CD8-positive, alpha-beta memory T cell (primary cell): ENCODE measurements around the gene ENTPD2. TPM values are rescaled to one million over a fixed set of nuclear protein-coding genes. Genes with fewer than 3 reads are reported as not detected.
A peak's percentile ranks its signal among the peaks of the same experiment; 100 is the strongest.

Source experiments
- CTCF ChIA-PET: fragments of 350-600 bp; sonication (Branson Sonifier 250); formaldehyde crosslinking; loops from one replicate; lab custom pipeline; 2021; ENCODE audit warnings: antibody characterized with exemption; lab: Charles Lee
- POLR2A ChIA-PET: fragments of 350-600 bp; sonication (Branson Sonifier 250); formaldehyde crosslinking; loops from one replicate; lab custom pipeline; 2021; ENCODE audit warnings: antibody characterized with exemption; lab: Charles Lee
- DNase-seq, 5 donors: peaks; one replicate each; pipeline versions ENCODE4 v3.0.0 to v3.0.0-alpha.2; 2020 to 2022; ENCODE audit warnings: mixed read lengths in 1 of 5
- H3K27ac ChIP-seq: one replicate; pipeline ENCODE4 v1.7.0; 2013; ENCODE audit warnings: low read depth, mild to moderate bottlenecking, low read length, moderate library complexity
- H3K27me3 ChIP-seq: 2 replicates; pipeline ENCODE4 v1.7.0; 2013; ENCODE audit warnings: low read length, mild to moderate bottlenecking; ENCODE audit not compliant: insufficient read depth, poor library complexity, severe bottlenecking
- H3K36me3 ChIP-seq: 2 replicates; pipeline ENCODE4 v1.7.0; 2013; ENCODE audit warnings: mild to moderate bottlenecking, low read length, moderate library complexity; ENCODE audit not compliant: insufficient read depth
- H3K4me1 ChIP-seq: 2 replicates; pipeline ENCODE4 v1.7.0; 2013; ENCODE audit warnings: mild to moderate bottlenecking, low read length, moderate library complexity; ENCODE audit not compliant: insufficient read depth
- H3K4me3 ChIP-seq: 2 replicates; pipeline ENCODE4 v1.7.0; 2013; ENCODE audit warnings: mild to moderate bottlenecking, low read length
- H3K9me3 ChIP-seq: 2 replicates; pipeline ENCODE4 v1.7.0; 2013; ENCODE audit warnings: mild to moderate bottlenecking, low read length
- H3K27ac Mint-ChIP-seq, 8 donors: one replicate each; pipeline ENCODE4 v1.8.0; 2020 to 2021; ENCODE audit warnings: mixed read lengths in 8 of 8, mild to moderate bottlenecking in 6 of 8, inconsistent platforms in 3 of 8, moderate library complexity in 3 of 8
- H3K27me3 Mint-ChIP-seq, 2 donors: one replicate each; pipeline ENCODE4 v1.8.0; 2020 to 2021; ENCODE audit warnings: mixed read lengths in 2 of 2, mild to moderate bottlenecking in 1 of 2, moderate library complexity in 1 of 2
- H3K36me3 Mint-ChIP-seq, 3 donors: one replicate each; pipeline ENCODE4 v1.8.0; 2020 to 2021; ENCODE audit warnings: mixed read lengths in 3 of 3, inconsistent platforms in 1 of 3, mild to moderate bottlenecking in 1 of 3
- H3K4me1 Mint-ChIP-seq, 3 donors: one replicate each; pipeline ENCODE4 v1.8.0; 2020 to 2021; ENCODE audit warnings: mixed read lengths in 3 of 3, inconsistent platforms in 1 of 3, mild to moderate bottlenecking in 1 of 3
- H3K4me3 Mint-ChIP-seq, 7 donors: one replicate each; pipeline ENCODE4 v1.8.0; 2020 to 2021; ENCODE audit warnings: mixed read lengths in 7 of 7, mild to moderate bottlenecking in 6 of 7, moderate library complexity in 4 of 7, inconsistent platforms in 2 of 7
- H3K9me3 Mint-ChIP-seq, 5 donors: one replicate each; pipeline ENCODE4 v1.8.0; 2020 to 2022; ENCODE audit warnings: mixed read lengths in 5 of 5, mild to moderate bottlenecking in 3 of 5, moderate library complexity in 2 of 5, inconsistent platforms in 1 of 5
- polyA plus RNA-seq: library from polyadenylated mRNA; unstranded; fragments of 300-500 nt; fragmentation: Illumina TruSeq; gene quantifications from one replicate; pipeline ENCODE4 v1.2.3, GENCODE V29; 2021
- total RNA-seq, 2 experiments: library from RNA; stranded (reverse); gene quantifications; one replicate each; pipeline ENCODE4 v1.2.3, GENCODE V29; 2021

Gene ENTPD2
- total RNA-seq (not detected), polyA plus RNA-seq (not detected)

- peak within 1 kb of the TSS in 3 of 7 donors; percentile 12 to 51 (median 12) for H3K4me3 Mint-ChIP-seq
- POLR2A ChIA-PET: no interaction called here
- CTCF ChIA-PET: no interaction called here
- H3K9me3 Mint-ChIP-seq: no peaks in the 10 kb centered on the region
- no peaks in the 10 kb centered on the region for H3K36me3 Mint-ChIP-seq
- Histone ChIP-seq H3K9me3 (no peaks in the 10 kb centered on the region), H3K27me3 (peaks cover 39% of the 10 kb centered on the region), H3K4me3 (no peak within 1 kb of the TSS), H3K27ac (no peak within 1 kb of the TSS), H3K4me1 (peaks cover 8% of the 10 kb centered on the region), H3K36me3 (no peaks in the 10 kb centered on the region)
- H3K27me3 Mint-ChIP-seq: peaks cover 11 to 18% of the 10 kb centered on the region in 2 donors
- no peak within 1 kb of the TSS for H3K27ac Mint-ChIP-seq
- H3K4me1 Mint-ChIP-seq: no peaks in the 10 kb centered on the region
- DNase-seq: peak in 2 of 5 donors; percentile 31 to 48
Measured at GRCh38 chr9:137053944-137054931, at the start of gene ENTPD2. TSS of gene ENTPD2 (minus strand) at chr9:137054061. CDS start at chr9:137053997, 64 bp downstream.

GRCh38 chr9:137103206-137103999, 49.5 kb upstream of the ENTPD2 start:
- H3K4me1 Mint-ChIP-seq: no peaks in the 10 kb centered on the region
- H3K9me3 ChIP-seq: no peaks in the 10 kb centered on the region
- ChIA-PET CTCF (interaction anchor here (1.5 kb wide), 1 partner anchor 8 kb away, joined by 8 read pairs; no protein-coding TSS in a partner anchor), POLR2A (interaction anchor here (0.7 kb wide), 1 partner anchor 10 kb away, joined by 3 read pairs; no protein-coding TSS in a partner anchor)
- H3K27ac Mint-ChIP-seq: peak overlapping the region in 2 of 8 donors; percentile 41 to 45
- DNase-seq: no peak
- H3K4me1 ChIP-seq: no peaks in the 10 kb centered on the region
- peaks cover 0 to 17% (median 6%) of the 10 kb centered on the region in 3 donors for H3K36me3 Mint-ChIP-seq
- H3K36me3 ChIP-seq: peaks cover 53% of the 10 kb centered on the region
- H3K4me3 Mint-ChIP-seq: no peak overlapping the region
- no peaks in the 10 kb centered on the region for H3K27me3 Mint-ChIP-seq
- H3K27ac ChIP-seq: no peak overlapping the region
- H3K27me3 ChIP-seq: no peaks in the 10 kb centered on the region
- H3K9me3 Mint-ChIP-seq: no peaks in the 10 kb centered on the region
- no peak overlapping the region for H3K4me3 ChIP-seq

GRCh38 chr9:137099231-137099630, 45.4 kb upstream of the ENTPD2 start:
- Histone ChIP-seq H3K9me3 (no peaks in the 10 kb centered on the region), H3K36me3 (peaks cover 55% of the 10 kb centered on the region), H3K4me1 (peaks cover 21% of the 10 kb centered on the region), H3K27ac (no peak overlapping the region), H3K4me3 (no peak overlapping the region), H3K27me3 (no peaks in the 10 kb centered on the region)
- DNase-seq: no peak
- H3K27me3 Mint-ChIP-seq: no peaks in the 10 kb centered on the region
- H3K4me3 Mint-ChIP-seq: no peak overlapping the region
- POLR2A ChIA-PET: no interaction called here
- H3K27ac Mint-ChIP-seq: peak overlapping the region in 1 of 8 donors; percentile 60
- CTCF ChIA-PET: no interaction called here
- peaks cover 0 to 29% (median 7%) of the 10 kb centered on the region in 3 donors for H3K36me3 Mint-ChIP-seq
- peaks cover 17 to 25% (median 20%) of the 10 kb centered on the region in 3 donors for H3K4me1 Mint-ChIP-seq
- no peaks in the 10 kb centered on the region for H3K9me3 Mint-ChIP-seq

DNA sequence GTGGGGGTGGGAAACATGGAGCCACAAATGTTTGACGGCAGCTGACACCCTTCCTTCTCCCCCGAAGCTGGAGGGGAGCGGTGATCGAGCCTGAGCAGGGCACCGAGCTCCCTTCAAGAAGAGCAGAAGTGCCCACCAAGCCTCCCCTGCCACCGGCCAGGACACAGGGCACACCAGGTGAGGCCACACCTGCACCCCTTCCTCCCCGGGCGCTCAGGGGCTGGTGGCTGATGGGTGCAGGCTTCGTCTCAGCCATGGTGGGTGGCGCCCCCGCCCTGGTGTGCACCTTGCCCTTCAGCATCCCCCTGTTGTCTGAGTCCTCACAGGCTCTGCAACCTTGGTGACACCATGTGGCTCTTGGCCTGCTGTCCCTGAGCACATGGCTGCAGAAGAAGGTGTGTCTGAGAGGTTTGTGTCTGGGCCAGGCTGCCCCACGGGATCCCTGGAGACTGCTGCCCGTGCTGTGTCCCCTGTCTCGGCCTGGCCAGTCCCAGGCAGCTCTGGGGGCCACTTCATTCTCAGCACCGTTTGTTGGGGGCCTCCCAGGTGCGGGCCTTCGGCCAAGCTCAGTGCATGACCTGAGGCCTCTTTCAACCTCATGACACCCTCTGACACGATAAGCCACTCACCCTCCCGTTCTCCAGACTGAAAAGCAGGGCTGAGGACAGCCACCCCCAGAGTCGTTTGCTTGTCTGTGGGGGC, 44.1 kb upstream of the ENTPD2 start:
- DNase-seq: no peak
- peaks cover 44% of the 10 kb centered on the region for H3K36me3 ChIP-seq
- CTCF ChIA-PET: interaction anchor here (0.8 to 1.2 kb wide), 2 partner anchors 30 to 139 kb away, joined by 3 read pairs; no protein-coding TSS in a partner anchor

GRCh38 chr9:137096785-137097546, 43.1 kb upstream of the ENTPD2 start:
- Histone ChIP-seq H3K36me3 (peaks cover 36% of the 10 kb centered on the region), H3K27ac (peak overlapping the region; percentile 78), H3K4me3 (no peak overlapping the region), H3K9me3 (no peaks in the 10 kb centered on the region), H3K27me3 (no peaks in the 10 kb centered on the region), H3K4me1 (peaks cover 21% of the 10 kb centered on the region)
- H3K9me3 Mint-ChIP-seq: no peaks in the 10 kb centered on the region
- no peak for DNase-seq
- H3K27me3 Mint-ChIP-seq: no peaks in the 10 kb centered on the region
- CTCF ChIA-PET: interaction anchor here (0.8 to 2.5 kb wide), 7 partner anchors 10 to 143 kb away, joined by 3 to 22 read pairs (median 5); partner anchors contain the start of genes MAN1B1, TPRN and TUBB4B
- peaks cover 23 to 27% (median 24%) of the 10 kb centered on the region in 3 donors for H3K4me1 Mint-ChIP-seq
- peak overlapping the region; percentile 91 to 99 (median 98) for H3K27ac Mint-ChIP-seq
- POLR2A ChIA-PET: interaction anchor here (1.5 to 1.6 kb wide), 2 partner anchors 8 to 27 kb away, joined by 5 to 8 read pairs; partner anchors contain the start of gene SAPCD2
- peak overlapping the region; percentile 61 to 90 (median 84) for H3K4me3 Mint-ChIP-seq
- H3K36me3 Mint-ChIP-seq: peaks cover 0 to 42% (median 14%) of the 10 kb centered on the region in 3 donors

More for the DNA sequence above, 44.1 kb upstream of the ENTPD2 start:
- Histone ChIP-seq H3K4me3 (no peak overlapping the region), H3K27me3 (no peaks in the 10 kb centered on the region), H3K27ac (no peak overlapping the region), H3K4me1 (peaks cover 21% of the 10 kb centered on the region), H3K9me3 (no peaks in the 10 kb centered on the region)
- POLR2A ChIA-PET: no interaction called here
- peaks cover 0 to 34% (median 9%) of the 10 kb centered on the region in 3 donors for H3K36me3 Mint-ChIP-seq
- no peaks in the 10 kb centered on the region for H3K9me3 Mint-ChIP-seq
- H3K4me3 Mint-ChIP-seq: no peak overlapping the region
- peak overlapping the region in 5 of 8 donors; percentile 47 to 98 (median 94) for H3K27ac Mint-ChIP-seq
- H3K4me1 Mint-ChIP-seq: peaks cover 19 to 27% (median 23%) of the 10 kb centered on the region in 3 donors
- H3K27me3 Mint-ChIP-seq: no peaks in the 10 kb centered on the region

DNA sequence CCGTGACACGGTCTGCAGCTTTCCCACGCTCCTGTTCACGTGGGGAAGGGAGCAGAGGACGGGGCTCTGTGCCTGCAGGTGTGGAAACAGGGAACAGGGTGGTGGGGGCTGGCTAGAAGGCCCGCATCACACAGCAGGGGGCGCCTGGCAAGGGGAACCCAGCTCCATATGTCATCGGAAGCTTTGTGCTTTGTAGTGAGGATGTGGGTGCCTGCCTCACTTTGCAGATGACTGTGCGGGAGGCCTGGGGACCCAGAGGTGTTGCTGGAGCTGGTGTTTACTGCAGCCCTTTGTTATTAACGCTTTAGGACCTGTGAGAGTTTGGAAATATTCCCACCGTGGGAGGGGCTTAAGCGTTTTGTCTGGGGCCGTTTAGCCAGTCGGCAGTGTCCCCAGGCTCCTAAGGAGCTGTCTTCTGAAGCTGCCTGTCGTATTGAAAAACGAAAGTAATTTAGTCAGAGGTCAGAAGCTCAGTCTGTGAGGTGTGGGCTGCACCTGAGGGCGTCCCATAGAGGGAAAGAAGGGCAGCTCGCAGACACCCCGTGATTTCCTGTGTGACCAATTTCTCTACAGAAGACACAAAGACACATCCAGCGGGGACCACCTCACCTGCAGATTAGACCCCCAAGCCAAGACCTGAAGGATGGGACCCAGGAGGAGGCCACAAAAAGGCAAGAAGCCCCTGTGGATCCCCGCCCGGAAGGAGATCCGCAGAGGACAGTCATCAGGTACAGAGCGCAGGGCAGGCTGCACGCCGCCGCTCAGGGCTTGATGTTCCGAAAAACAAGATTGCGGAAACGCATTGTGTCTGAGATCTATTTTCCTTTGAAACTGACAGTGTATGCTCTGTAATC, 42.0 kb upstream of the ENTPD2 start:
- Mint-ChIP-seq H3K4me3 (peak overlapping the region; percentile 76 to 90 (median 84)), H3K27ac (peak overlapping the region; percentile 91 to 99 (median 98)), H3K9me3 (no peaks in the 10 kb centered on the region), H3K4me1 (peaks cover 23 to 27% (median 24%) of the 10 kb centered on the region in 3 donors), H3K27me3 (no peaks in the 10 kb centered on the region), H3K36me3 (peaks cover 0 to 49% (median 14%) of the 10 kb centered on the region in 3 donors)
- H3K27me3 ChIP-seq: no peaks in the 10 kb centered on the region
- ChIA-PET CTCF (interaction anchor here (0.7 to 2.5 kb wide), 29 partner anchors 8 to 308 kb away, joined by 3 to 22 read pairs (median 6); partner anchors contain the start of genes ANAPC2, CYSRT1, EDF1 and MAN1B1), POLR2A (interaction anchor here (0.6 to 1.6 kb wide), 15 partner anchors 9 to 288 kb away, joined by 3 to 45 read pairs (median 4); partner anchors contain the start of genes MAN1B1, NDOR1, SAPCD2 and SSNA1)
- peaks cover 21% of the 10 kb centered on the region for H3K4me1 ChIP-seq
- H3K36me3 ChIP-seq: peaks cover 30% of the 10 kb centered on the region
- H3K27ac ChIP-seq: peak overlapping the region; percentile 78
- no peaks in the 10 kb centered on the region for H3K9me3 ChIP-seq
- peak; percentile 79 to 92 (median 90) for DNase-seq
- H3K4me3 ChIP-seq: peak overlapping the region; percentile 74
